ENCODE results near the gene ERP44.
"Not testable (repeated sequence)": the region's sequence is repeated elsewhere in the genome, so short reads cannot be mapped to it uniquely, and the experiment has no call there.

Gene ERP44

DNA sequence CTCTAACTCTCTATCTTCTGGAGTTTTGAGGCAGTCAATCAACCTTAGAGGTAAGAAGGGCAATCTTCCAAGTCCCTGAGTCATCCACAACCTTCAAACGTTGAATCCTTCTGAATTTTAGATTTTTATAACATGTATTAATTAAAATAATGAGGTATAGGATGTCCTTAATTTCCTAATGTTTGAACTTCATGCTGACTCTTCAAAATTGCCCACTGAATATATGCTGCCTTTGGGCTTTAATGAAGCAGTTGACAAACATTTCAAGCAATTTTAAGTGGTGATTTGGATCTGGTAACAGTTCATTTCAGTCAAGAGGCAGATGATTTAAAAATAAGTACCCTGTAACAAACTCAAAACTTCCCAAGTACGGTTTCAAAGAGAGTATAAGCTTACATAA lies 26.0 kb downstream of the ERP44 start:
- Histone ChIP-seq H3K4me3 (ENCODE audit: low read depth in 1 of 5, low read length in 5 of 5) (no peak overlapping the region), H3K27me3 (ENCODE audit: control insufficient read depth in 5 of 5, insufficient read depth in 4 of 5, low read length in 5 of 5) (no peaks in the 10 kb centered on the region), H3K4me1 (ENCODE audit: control insufficient read depth in 5 of 5, insufficient read depth in 5 of 5, low read length in 5 of 5) (peaks cover 0 to 3% (median 0%) of the 10 kb centered on the region in 5 donors), H3K9ac (ENCODE audit: low read length in 5 of 5) (no peak overlapping the region), H3K9me3 (ENCODE audit: control insufficient read depth in 5 of 5, low read length in 5 of 5) (no peaks in the 10 kb centered on the region), H3K27ac (ENCODE audit: low read depth, low read length) (no peak overlapping the region), H3K36me3 (ENCODE audit: control insufficient read depth in 5 of 5, insufficient read depth in 5 of 5, low read length in 5 of 5) (peaks cover 0 to 2% (median 0%) of the 10 kb centered on the region in 5 donors)

GRCh38 chr9:100071271-100071670 lies 27.5 kb downstream of the ERP44 start:
- Histone ChIP-seq H3K36me3 (ENCODE audit: control insufficient read depth in 5 of 5, insufficient read depth in 5 of 5, low read length in 5 of 5) (no peaks in the 10 kb centered on the region), H3K9ac (ENCODE audit: low read length in 5 of 5) (no peak overlapping the region), H3K4me1 (ENCODE audit: control insufficient read depth in 5 of 5, insufficient read depth in 5 of 5, low read length in 5 of 5) (peaks cover 2 to 8% (median 7%) of the 10 kb centered on the region in 5 donors), H3K27ac (ENCODE audit: low read depth, low read length) (no peak overlapping the region), H3K4me3 (ENCODE audit: low read depth in 1 of 5, low read length in 5 of 5) (no peak overlapping the region), H3K27me3 (ENCODE audit: control insufficient read depth in 5 of 5, insufficient read depth in 4 of 5, low read length in 5 of 5) (no peaks in the 10 kb centered on the region), H3K9me3 (ENCODE audit: control insufficient read depth in 5 of 5, low read length in 5 of 5) (no peaks in the 10 kb centered on the region)

- Histone ChIP-seq H3K9ac (ENCODE audit: low read length in 5 of 5) (no peak overlapping the region), H3K4me3 (ENCODE audit: low read depth in 1 of 5, low read length in 5 of 5) (no peak overlapping the region), H3K27ac (ENCODE audit: low read depth, low read length) (no peak overlapping the region), H3K27me3 (ENCODE audit: control insufficient read depth in 5 of 5, insufficient read depth in 4 of 5, low read length in 5 of 5) (no peaks in the 10 kb centered on the region), H3K36me3 (ENCODE audit: control insufficient read depth in 5 of 5, insufficient read depth in 5 of 5, low read length in 5 of 5) (no peaks in the 10 kb centered on the region), H3K9me3 (ENCODE audit: control insufficient read depth in 5 of 5, low read length in 5 of 5) (no peaks in the 10 kb centered on the region), H3K4me1 (ENCODE audit: control insufficient read depth in 5 of 5, insufficient read depth in 5 of 5, low read length in 5 of 5) (peaks cover 2 to 12% (median 9%) of the 10 kb centered on the region in 5 donors)
Observed at GRCh38 chr9:100070104-100071041, 28.4 kb downstream of the ERP44 start.

- H3K4me3 ChIP-seq (ENCODE audit: low read depth in 1 of 5, low read length in 5 of 5); H3K9ac ChIP-seq (ENCODE audit: low read length in 5 of 5): not testable (repeated sequence)
- peaks cover 2 to 12% (median 9%) of the 10 kb centered on the region in 5 donors for H3K4me1 ChIP-seq (ENCODE audit: control insufficient read depth in 5 of 5, insufficient read depth in 5 of 5, low read length in 5 of 5)
Observed at GRCh38 chr9:100069068-100069467, 29.7 kb downstream of the ERP44 start.

GRCh38 chr9:100067990-100068389 lies 30.8 kb downstream of the ERP44 start:
- not testable (repeated sequence) for H3K4me3 ChIP-seq (ENCODE audit: low read depth in 1 of 5, low read length in 5 of 5); H3K27me3 ChIP-seq (ENCODE audit: control insufficient read depth in 5 of 5, insufficient read depth in 4 of 5, low read length in 5 of 5); H3K27ac ChIP-seq (ENCODE audit: low read depth, low read length); H3K9me3 ChIP-seq (ENCODE audit: control insufficient read depth in 5 of 5, low read length in 5 of 5); H3K9ac ChIP-seq (ENCODE audit: low read length in 5 of 5); H3K36me3 ChIP-seq (ENCODE audit: control insufficient read depth in 5 of 5, insufficient read depth in 5 of 5, low read length in 5 of 5)
- peaks cover 2 to 19% (median 13%) of the 10 kb centered on the region in 5 donors for H3K4me1 ChIP-seq (ENCODE audit: control insufficient read depth in 5 of 5, insufficient read depth in 5 of 5, low read length in 5 of 5)

More at GRCh38 chr9:100069068-100069467, 29.7 kb downstream of the ERP44 start:
- H3K27ac ChIP-seq (ENCODE audit: low read depth, low read length); H3K9me3 ChIP-seq (ENCODE audit: control insufficient read depth in 5 of 5, low read length in 5 of 5); H3K27me3 ChIP-seq (ENCODE audit: control insufficient read depth in 5 of 5, insufficient read depth in 4 of 5, low read length in 5 of 5); H3K36me3 ChIP-seq (ENCODE audit: control insufficient read depth in 5 of 5, insufficient read depth in 5 of 5, low read length in 5 of 5): not testable (repeated sequence)

- no peaks in the 10 kb centered on the region for H3K27me3 ChIP-seq (ENCODE audit: control insufficient read depth in 5 of 5, insufficient read depth in 4 of 5, low read length in 5 of 5)
Observed at GRCh38 chr9:100066539-100066938, 32.3 kb downstream of the ERP44 start.

GRCh38 chr9:100064872-100065581 lies 33.8 kb downstream of the ERP44 start:
- H3K4me3 ChIP-seq (ENCODE audit: low read depth in 1 of 5, low read length in 5 of 5): no peak overlapping the region
- peaks cover 2 to 19% (median 15%) of the 10 kb centered on the region in 5 donors for H3K4me1 ChIP-seq (ENCODE audit: control insufficient read depth in 5 of 5, insufficient read depth in 5 of 5, low read length in 5 of 5)

More at GRCh38 chr9:100066539-100066938, 32.3 kb downstream of the ERP44 start:
- Histone ChIP-seq H3K36me3 (ENCODE audit: control insufficient read depth in 5 of 5, insufficient read depth in 5 of 5, low read length in 5 of 5) (no peaks in the 10 kb centered on the region), H3K9me3 (ENCODE audit: control insufficient read depth in 5 of 5, low read length in 5 of 5) (no peaks in the 10 kb centered on the region), H3K27ac (ENCODE audit: low read depth, low read length) (peak overlapping the region; percentile 8), H3K4me1 (ENCODE audit: control insufficient read depth in 5 of 5, insufficient read depth in 5 of 5, low read length in 5 of 5) (peaks cover 2 to 19% (median 15%) of the 10 kb centered on the region in 5 donors), H3K4me3 (ENCODE audit: low read depth in 1 of 5, low read length in 5 of 5) (peak overlapping the region in 4 of 5 donors; percentile 10 to 44 (median 35)), H3K9ac (ENCODE audit: low read length in 5 of 5) (peak overlapping the region in 4 of 5 donors; percentile 21 to 56 (median 47))

GRCh38 chr9:100063185-100063584 lies 35.6 kb downstream of the ERP44 start:
- Histone ChIP-seq H3K9ac (ENCODE audit: low read length in 5 of 5) (peak overlapping the region in 2 of 5 donors; percentile 10 to 45), H3K27me3 (ENCODE audit: control insufficient read depth in 5 of 5, insufficient read depth in 4 of 5, low read length in 5 of 5) (no peaks in the 10 kb centered on the region), H3K4me1 (ENCODE audit: control insufficient read depth in 5 of 5, insufficient read depth in 5 of 5, low read length in 5 of 5) (peaks cover 2 to 19% (median 15%) of the 10 kb centered on the region in 5 donors), H3K27ac (ENCODE audit: low read depth, low read length) (no peak overlapping the region), H3K9me3 (ENCODE audit: control insufficient read depth in 5 of 5, low read length in 5 of 5) (no peaks in the 10 kb centered on the region), H3K36me3 (ENCODE audit: control insufficient read depth in 5 of 5, insufficient read depth in 5 of 5, low read length in 5 of 5) (peaks cover 2 to 10% (median 3%) of the 10 kb centered on the region in 5 donors), H3K4me3 (ENCODE audit: low read depth in 1 of 5, low read length in 5 of 5) (no peak overlapping the region)

More at GRCh38 chr9:100064872-100065581, 33.8 kb downstream of the ERP44 start:
- H3K9me3 ChIP-seq (ENCODE audit: control insufficient read depth in 5 of 5, low read length in 5 of 5): no peaks in the 10 kb centered on the region
- H3K36me3 ChIP-seq (ENCODE audit: control insufficient read depth in 5 of 5, insufficient read depth in 5 of 5, low read length in 5 of 5): no peaks in the 10 kb centered on the region
- no peaks in the 10 kb centered on the region for H3K27me3 ChIP-seq (ENCODE audit: control insufficient read depth in 5 of 5, insufficient read depth in 4 of 5, low read length in 5 of 5)
- no peak overlapping the region for H3K9ac ChIP-seq (ENCODE audit: low read length in 5 of 5)
- H3K27ac ChIP-seq (ENCODE audit: low read depth, low read length): no peak overlapping the region

GRCh38 chr9:100062683-100063082 lies 36.1 kb downstream of the ERP44 start:
- H3K27ac ChIP-seq (ENCODE audit: low read depth, low read length); H3K9ac ChIP-seq (ENCODE audit: low read length in 5 of 5); H3K4me3 ChIP-seq (ENCODE audit: low read depth in 1 of 5, low read length in 5 of 5); H3K9me3 ChIP-seq (ENCODE audit: control insufficient read depth in 5 of 5, low read length in 5 of 5); H3K27me3 ChIP-seq (ENCODE audit: control insufficient read depth in 5 of 5, insufficient read depth in 4 of 5, low read length in 5 of 5); H3K36me3 ChIP-seq (ENCODE audit: control insufficient read depth in 5 of 5, insufficient read depth in 5 of 5, low read length in 5 of 5): not testable (repeated sequence)
- peaks cover 2 to 19% (median 15%) of the 10 kb centered on the region in 5 donors for H3K4me1 ChIP-seq (ENCODE audit: control insufficient read depth in 5 of 5, insufficient read depth in 5 of 5, low read length in 5 of 5)

Data from subcutaneous abdominal adipose tissue (tissue), 5 donors.